GM12892 (cell line): Measurements from ENCODE around the gene MBNL3.

ENCODE experiments used
- POLR2A ChIP-seq: IDR thresholded peaks from 2 replicates; pipeline ENCODE4 v1.6.1; 2011; ENCODE audit warnings: low read depth, low read length, control low read depth
- POLR2AphosphoS5 ChIP-seq: IDR thresholded peaks from 2 replicates; pipeline ENCODE4 v1.6.1; 2011; ENCODE audit warnings: low read depth, low read length, control low read depth
- TAF1 ChIP-seq: IDR thresholded peaks from 2 replicates; pipeline ENCODE4 v1.6.1; 2011; ENCODE audit warnings: low read depth, mild to moderate bottlenecking, control low read depth, low read length, borderline replicate concordance

GRCh38 chrX:132367984-132368383, 120.9 kb downstream of the MBNL3 start:
- TF ChIP-seq POLR2A (no peak), TAF1 (no peak), POLR2AphosphoS5 (no peak)
